RPMI7951 (cell line): ENCODE measurements around the gene ISLR2. TPM values are rescaled to one million over a fixed set of nuclear protein-coding genes. Genes with fewer than 3 reads are reported as not detected.

Experiments used
- DNase-seq: peaks from one replicate; pipeline ENCODE4 v3.0.0-alpha.2; 2012; ENCODE audit warnings: low read depth
- total RNA-seq: library from RNA; depleted of rRNA; stranded (reverse); fragments of >200 nt; shearing (Covaris generic); gene quantifications from 2 replicates; pipeline ENCODE4 v1.2.3, GENCODE V29; 2014

Gene ISLR2
- total RNA-seq, 1 experiment from 2014 or later, result 0.72 TPM

GRCh38 chr15:74128785-74129585, 1.4 kb upstream of the ISLR2 start:
- DNase-seq, result no peak

GRCh38 chr15:74129586-74130154, 716 bp upstream of the ISLR2 start:
- no peak for DNase-seq

- DNase-seq, result no peak
Observed at GRCh38 chr15:74130849-74131627, 652 bp downstream of the ISLR2 start.

GRCh38 chr15:74131628-74132413, 1.4 kb downstream of the ISLR2 start:
- DNase-seq, result no peak

- DNase-seq, result no peak
Observed at GRCh38 chr15:74132681-74133651, 2.6 kb downstream of the ISLR2 start.

GRCh38 chr15:74133694-74134386, 3.5 kb downstream of the ISLR2 start:
- DNase-seq, result no peak

GRCh38 chr15:74134387-74135027, 4.1 kb downstream of the ISLR2 start:
- peak; percentile 56 for DNase-seq

- no peak for DNase-seq
Observed at GRCh38 chr15:74135041-74135565, 4.7 kb downstream of the ISLR2 start.

- no peak for DNase-seq
Observed at GRCh38 chr15:74136540-74136813, 6.1 kb downstream of the ISLR2 start.

GRCh38 chr15:74136814-74137536, 6.6 kb downstream of the ISLR2 start:
- no peak for DNase-seq

GRCh38 chr15:74137537-74137894, 7.1 kb downstream of the ISLR2 start:
- no peak for DNase-seq

GRCh38 chr15:74138642-74139041, 8.3 kb downstream of the ISLR2 start:
- no peak for DNase-seq

- DNase-seq, result peak; percentile 61
Observed at GRCh38 chr15:74141591-74141990, 11.2 kb downstream of the ISLR2 start.

GRCh38 chr15:74144153-74144775, 13.9 kb downstream of the ISLR2 start:
- DNase-seq, result no peak

- DNase-seq, result no peak
Observed at GRCh38 chr15:74146277-74146800, 16.0 kb downstream of the ISLR2 start.

- no peak for DNase-seq
Observed at GRCh38 chr15:74147051-74147450, 16.7 kb downstream of the ISLR2 start.

- no peak for DNase-seq
Observed at GRCh38 chr15:74155766-74156417, 25.5 kb downstream of the ISLR2 start.
